GM19455 (cell line): ENCODE measurements around the gene HSFX3.
A peak's percentile ranks its signal among the peaks of the same experiment; 100 is the strongest.
"Not testable (repeated sequence)": the region's sequence is repeated elsewhere in the genome, so short reads cannot be mapped to it uniquely, and the experiment has no call there.

ENCODE experiments used
- ATAC-seq: cut with Tn5 transposase; IDR thresholded peaks from one replicate; pipeline ENCODE4 v1.9.1; 2021; ENCODE audit not compliant: unreplicated experiment

The HSFX3 gene

GRCh38 chrX:149545545-149546543, 3.9 kb downstream of the HSFX3 start:
- not testable (repeated sequence) for ATAC-seq

GRCh38 chrX:149541521-149542047, 8.1 kb downstream of the HSFX3 start:
- no peak for ATAC-seq

- peak; percentile 79 for ATAC-seq
Measured at GRCh38 chrX:149540621-149541520, 8.9 kb downstream of the HSFX3 start, which contains the start of gene EOLA1. EOLA1 (plus strand) TSS chrX:149541012; CDS start chrX:149545631, 4,619 bp downstream.

GRCh38 chrX:149540131-149540620, 9.5 kb downstream of the HSFX3 start:
- peak; percentile 4 for ATAC-seq

GRCh38 chrX:149539283-149540130, 10.2 kb downstream of the HSFX3 start:
- peak; percentile 36 for ATAC-seq

GRCh38 chrX:149537474-149537873, 12.2 kb downstream of the HSFX3 start:
- ATAC-seq = not testable (repeated sequence)

GRCh38 chrX:149534926-149535602, 14.7 kb downstream of the HSFX3 start:
- ATAC-seq = not testable (repeated sequence)

- not testable (repeated sequence) for ATAC-seq
Measured at GRCh38 chrX:149533999-149534398, 15.7 kb downstream of the HSFX3 start.

- ATAC-seq = not testable (repeated sequence)
Measured at GRCh38 chrX:149532868-149533267, 16.9 kb downstream of the HSFX3 start.

GRCh38 chrX:149531599-149531998, 18.1 kb downstream of the HSFX3 start:
- ATAC-seq = peak; percentile 49

- ATAC-seq = no peak
Measured at GRCh38 chrX:149528381-149528780, 21.3 kb downstream of the HSFX3 start.

- no peak for ATAC-seq
Measured at GRCh38 chrX:149527705-149528104, 22.0 kb downstream of the HSFX3 start.

- not testable (repeated sequence) for ATAC-seq
Measured at GRCh38 chrX:149526318-149527033, 23.2 kb downstream of the HSFX3 start.

GRCh38 chrX:149525903-149526302, 23.8 kb downstream of the HSFX3 start:
- peak; percentile 58 for ATAC-seq

GRCh38 chrX:149525389-149525788, 24.3 kb downstream of the HSFX3 start:
- peak; percentile 94 for ATAC-seq

GRCh38 chrX:149522916-149523315, 26.8 kb downstream of the HSFX3 start:
- no peak for ATAC-seq

- ATAC-seq = no peak
Measured at GRCh38 chrX:149521438-149521837, 28.3 kb downstream of the HSFX3 start.

GRCh38 chrX:149520636-149521277, 29.0 kb downstream of the HSFX3 start:
- not testable (repeated sequence) for ATAC-seq
